Fibroblast of lung (primary cell): ENCODE results near the gene SPATA4.

Source experiments
- CTCF ChIP-seq, 2 donors: IDR thresholded peaks in 1 of 2; conservative IDR thresholded peaks in 1 of 2; 1 replicate in 1 of 2; 2 replicates in 1 of 2; pipeline ENCODE4 v1.5.1; 2011 to 2012; ENCODE audit warnings: low read length in 2 of 2, control low read depth in 1 of 2, inconsistent platforms in 1 of 2, low read depth in 1 of 2, mild to moderate bottlenecking in 1 of 2
- EZH2 ChIP-seq: IDR thresholded peaks from 2 replicates; pipeline ENCODE4 v1.5.1; 2012; ENCODE audit warnings: low read length, control low read depth, mild to moderate bottlenecking; ENCODE audit errors: missing control alignments

DNA sequence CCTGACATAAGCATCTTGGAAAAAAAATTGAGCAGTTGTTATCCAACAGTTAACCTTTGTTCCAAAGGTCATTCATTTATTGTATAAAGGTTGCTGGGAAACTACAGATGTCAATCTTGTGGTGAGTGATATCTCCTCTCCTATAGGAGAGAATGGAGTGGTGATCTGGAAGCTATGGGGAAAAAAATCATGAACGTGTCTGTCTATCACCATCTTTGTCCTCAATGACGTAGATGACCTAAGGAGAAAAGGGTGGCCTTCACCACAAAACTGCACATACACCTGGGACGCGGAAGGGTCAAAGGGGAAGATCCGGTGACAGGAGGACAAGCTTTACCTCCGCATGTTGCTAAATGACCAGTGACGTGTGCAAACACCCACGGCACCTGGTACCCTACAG, 46.3 kb upstream of the SPATA4 start:
- TF ChIP-seq CTCF (conservative IDR thresholded peaks at IDR 0.05 in 1 of 2, IDR thresholded peaks at IDR 0.05 in 1 of 2; ENCODE audit: low read depth in 1 of 2, low read length in 2 of 2) = no peak
- TF ChIP-seq EZH2 = no peak
